ENCODE results near the gene OR10H3. TPM values are rescaled to one million over a fixed set of nuclear protein-coding genes. Genes with fewer than 3 reads are reported as not detected.
"Not testable (repeated sequence)": the region's sequence is repeated elsewhere in the genome, so short reads cannot be mapped to it uniquely, and the experiment has no call there.

Gene OR10H3
- total RNA-seq, 2 experiments from 2014 or later = not detected

DNA sequence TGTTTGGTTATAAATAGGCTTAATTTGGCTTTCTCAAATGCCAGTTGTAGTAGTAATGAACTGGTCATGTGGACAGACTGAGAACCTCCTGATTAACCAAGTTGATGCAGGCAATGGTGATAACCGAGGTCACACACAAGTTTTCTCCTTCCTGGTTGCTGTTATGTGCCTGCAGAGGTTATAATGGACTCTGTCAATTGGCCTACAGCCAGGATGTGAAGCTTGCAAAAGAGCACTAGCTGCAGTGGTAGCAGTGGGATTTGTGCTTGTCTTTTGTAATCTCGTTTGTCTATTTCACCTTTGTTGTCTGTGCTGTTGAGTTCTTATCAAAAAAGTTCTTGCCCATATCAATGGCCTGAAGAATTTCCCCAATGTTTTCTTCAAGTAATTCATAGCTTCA is 20.6 kb downstream of the OR10H3 start:
- CTCF ChIA-PET = no interaction called here
- TF ChIP-seq, protein P1, sequence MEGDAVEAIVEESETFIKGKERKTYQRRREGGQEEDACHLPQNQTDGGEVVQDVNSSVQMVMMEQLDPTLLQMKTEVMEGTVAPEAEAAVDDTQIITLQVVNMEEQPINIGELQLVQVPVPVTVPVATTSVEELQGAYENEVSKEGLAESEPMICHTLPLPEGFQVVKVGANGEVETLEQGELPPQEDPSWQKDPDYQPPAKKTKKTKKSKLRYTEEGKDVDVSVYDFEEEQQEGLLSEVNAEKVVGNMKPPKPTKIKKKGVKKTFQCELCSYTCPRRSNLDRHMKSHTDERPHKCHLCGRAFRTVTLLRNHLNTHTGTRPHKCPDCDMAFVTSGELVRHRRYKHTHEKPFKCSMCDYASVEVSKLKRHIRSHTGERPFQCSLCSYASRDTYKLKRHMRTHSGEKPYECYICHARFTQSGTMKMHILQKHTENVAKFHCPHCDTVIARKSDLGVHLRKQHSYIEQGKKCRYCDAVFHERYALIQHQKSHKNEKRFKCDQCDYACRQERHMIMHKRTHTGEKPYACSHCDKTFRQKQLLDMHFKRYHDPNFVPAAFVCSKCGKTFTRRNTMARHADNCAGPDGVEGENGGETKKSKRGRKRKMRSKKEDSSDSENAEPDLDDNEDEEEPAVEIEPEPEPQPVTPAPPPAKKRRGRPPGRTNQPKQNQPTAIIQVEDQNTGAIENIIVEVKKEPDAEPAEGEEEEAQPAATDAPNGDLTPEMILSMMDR (IDR thresholded peaks at IDR 0.05) = no peak
- Mint-ChIP-seq H3K9me3 (peaks cover 2% of the 10 kb centered on the region), H3K4me1 (ENCODE audit: low read depth) (no peaks in the 10 kb centered on the region), H3K36me3 (ENCODE audit: low read depth) (no peaks in the 10 kb centered on the region), H3K27ac (no peak overlapping the region), H3K27me3 (peaks cover 55% of the 10 kb centered on the region), H3K4me3 (no peak overlapping the region)
- intact Hi-C loops (cut with micrococcal nuclease) = no loop called here
- POLR2A ChIA-PET = no interaction called here
- no peak for ATAC-seq
- no peak for DNase-seq

DNA sequence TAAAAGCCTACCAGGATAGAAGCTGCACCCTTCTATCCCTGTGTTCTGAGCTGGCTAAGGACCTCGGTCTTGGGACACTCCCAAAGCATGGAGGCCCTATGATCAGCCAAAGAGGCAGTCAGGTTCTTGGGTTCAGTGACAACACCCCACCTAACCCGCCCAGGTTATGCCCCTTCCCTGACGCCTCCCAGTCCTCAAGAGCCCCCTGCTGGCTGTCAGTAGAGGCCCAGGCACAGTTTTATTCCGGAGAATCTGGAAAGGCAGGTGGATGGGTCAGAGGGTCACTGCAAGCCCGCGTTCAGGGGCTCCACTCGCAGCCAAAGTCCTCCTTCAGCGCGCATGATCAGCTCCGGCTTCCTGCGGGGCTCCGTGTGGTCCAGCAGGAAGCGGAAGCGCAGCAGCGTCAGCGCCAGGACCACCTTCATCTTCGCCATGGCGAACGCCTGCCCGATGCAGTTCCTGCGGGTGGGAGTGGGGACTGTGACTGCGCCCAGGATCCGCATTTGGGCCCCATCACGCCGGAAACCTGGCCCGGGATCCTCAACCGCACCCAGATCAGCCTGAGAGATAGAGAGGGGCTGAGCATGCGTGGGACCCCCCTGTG is 22.3 kb downstream of the OR10H3 start:
- Mint-ChIP-seq H3K36me3 (ENCODE audit: low read depth) (no peaks in the 10 kb centered on the region), H3K27me3 (peaks cover 48% of the 10 kb centered on the region), H3K4me1 (ENCODE audit: low read depth) (no peaks in the 10 kb centered on the region), H3K27ac (no peak overlapping the region), H3K9me3 (peaks cover 2% of the 10 kb centered on the region), H3K4me3 (peak overlapping the region; percentile 37)
- TF ChIP-seq, protein P1 (IDR thresholded peaks at IDR 0.05) = no peak
- ATAC-seq = no peak
- ChIA-PET CTCF (interaction anchor here (1.0 kb wide), 1 partner anchor 43 kb away, joined by 3 read pairs; no protein-coding TSS in a partner anchor), POLR2A (no interaction called here)
- intact Hi-C loops (cut with micrococcal nuclease) = no loop called here
- DNase-seq = peak; percentile 21

DNA sequence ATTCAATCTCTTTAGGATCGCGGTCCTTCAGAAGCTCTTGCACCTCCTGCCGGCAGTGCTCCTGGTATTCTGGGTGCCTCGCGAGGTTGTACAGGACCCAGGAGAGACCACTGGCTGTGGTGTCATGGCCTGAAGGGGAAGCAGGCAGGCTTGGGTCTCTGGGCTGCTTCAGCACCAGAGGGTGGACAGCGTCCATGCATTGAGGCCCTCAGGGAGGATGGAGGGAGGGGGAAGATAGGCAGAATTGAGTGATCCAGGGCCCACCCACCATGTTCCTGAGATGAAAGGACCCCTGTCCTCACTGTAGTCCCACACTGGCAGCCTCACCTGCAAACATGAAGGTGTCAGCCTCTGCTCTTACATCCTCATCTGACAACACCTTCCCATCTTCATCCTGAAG is 31.8 kb downstream of the OR10H3 start:
- H3K4me1 Mint-ChIP-seq (ENCODE audit: low read depth) = no peaks in the 10 kb centered on the region

DNA sequence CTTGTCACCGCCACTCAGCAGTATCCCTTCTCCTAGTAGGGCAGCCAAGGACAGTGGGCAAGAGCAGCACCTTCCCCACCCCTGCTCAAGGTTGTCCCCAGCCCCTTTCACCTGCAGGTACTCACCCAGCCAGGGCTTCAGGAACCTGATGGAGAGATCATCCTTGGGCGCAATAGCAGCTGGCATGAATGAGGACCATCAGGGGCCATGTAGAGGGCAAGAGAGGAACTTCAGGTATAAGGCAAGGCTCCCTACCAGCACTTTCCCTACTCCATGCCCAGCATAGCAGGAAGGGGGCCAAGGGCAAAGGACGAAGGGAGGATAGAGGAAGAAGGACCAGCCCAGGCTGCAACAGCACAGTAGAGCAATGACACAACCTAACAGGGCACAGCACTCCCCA is 36.4 kb downstream of the OR10H3 start:
- CTCF ChIA-PET; POLR2A ChIA-PET; H3K4me1 Mint-ChIP-seq (ENCODE audit: low read depth); DNase-seq; H3K4me3 Mint-ChIP-seq; ATAC-seq; H3K36me3 Mint-ChIP-seq (ENCODE audit: low read depth); H3K9me3 Mint-ChIP-seq; H3K27ac Mint-ChIP-seq; intact Hi-C loops (cut with micrococcal nuclease): not testable (repeated sequence)
- H3K27me3 Mint-ChIP-seq = peaks cover 19% of the 10 kb centered on the region

More for the DNA sequence above, 31.8 kb downstream of the OR10H3 start:
- Mint-ChIP-seq H3K9me3 (no peaks in the 10 kb centered on the region), H3K36me3 (ENCODE audit: low read depth) (no peaks in the 10 kb centered on the region), H3K27ac (no peak overlapping the region), H3K4me3 (no peak overlapping the region), H3K27me3 (peaks cover 26% of the 10 kb centered on the region)
- ChIA-PET POLR2A (no interaction called here), CTCF (no interaction called here)
- intact Hi-C loops (cut with micrococcal nuclease) = no loop called here
- DNase-seq (peak; percentile 7), ATAC-seq (no peak)
- TF ChIP-seq, protein P1 (IDR thresholded peaks at IDR 0.05) = no peak

DNA sequence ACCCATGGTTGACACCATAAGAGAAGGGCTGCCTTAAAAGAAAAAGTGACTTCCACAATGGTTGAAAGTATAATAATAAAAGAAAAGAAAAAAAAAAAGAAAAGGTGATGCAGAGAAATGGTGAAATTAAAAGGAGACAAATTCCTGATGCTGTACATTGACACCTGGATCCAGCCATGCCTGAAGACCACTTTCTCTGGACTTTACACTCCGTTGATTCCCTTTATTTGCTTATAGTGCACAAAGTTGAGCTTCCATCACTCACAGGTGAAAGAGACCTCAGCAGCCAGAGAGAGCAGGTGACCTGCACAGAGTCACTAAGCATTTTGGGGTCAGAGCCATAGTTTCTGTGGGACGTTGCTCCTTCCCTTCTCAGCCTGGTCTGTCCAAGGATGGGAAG is 37.5 kb downstream of the OR10H3 start:
- intact Hi-C loops (cut with micrococcal nuclease) = no loop called here
- Mint-ChIP-seq H3K27me3 (peaks cover 16% of the 10 kb centered on the region), H3K9me3 (no peaks in the 10 kb centered on the region), H3K36me3 (ENCODE audit: low read depth) (no peaks in the 10 kb centered on the region), H3K4me1 (ENCODE audit: low read depth) (no peaks in the 10 kb centered on the region), H3K4me3 (no peak overlapping the region), H3K27ac (no peak overlapping the region)
- CTCF ChIA-PET = no interaction called here
- TF ChIP-seq, protein P1 (IDR thresholded peaks at IDR 0.05) = no peak
- no peak for ATAC-seq
- POLR2A ChIA-PET = no interaction called here
- DNase-seq = no peak

Measured in activated CD8-positive, alpha-beta T cell treated with anti-CD3 and anti-CD28 coated beads for 36 hours (primary cell).